Uterus (tissue), 4 donors: ENCODE data around the gene CDK6. TPM values are rescaled to one million over a fixed set of nuclear protein-coding genes. Genes with fewer than 3 reads are reported as not detected.

Experiments
- DNase-seq, 2 donors: peaks; one replicate each; pipeline ENCODE4 v3.0.0-alpha.2; 2019 to 2020
- H3K27ac ChIP-seq, 2 donors: fragments of 200-600 bp; sonication (generic); 1 replicate in 1 of 2; 2 replicates in 1 of 2; pipeline ENCODE4 v1.5.1; 2016 to 2018
- H3K27me3 ChIP-seq, 2 donors: fragments of 200-600 bp; sonication (generic); one replicate each; pipeline ENCODE4 v1.5.1; 2018 to 2019; ENCODE audit warnings: control low read depth in 1 of 2
- H3K36me3 ChIP-seq, 2 donors: fragments of 200-600 bp; sonication (generic); one replicate each; pipeline ENCODE4 v1.5.1; 2019; ENCODE audit warnings: control low read depth in 1 of 2
- H3K4me1 ChIP-seq, 2 donors: fragments of 200-600 bp; sonication (generic); one replicate each; pipeline ENCODE4 v1.5.1; 2018 to 2019; ENCODE audit warnings: control low read depth in 1 of 2
- H3K4me3 ChIP-seq, 2 donors: fragments of 200-600 bp; sonication (generic); 1 replicate in 1 of 2; 2 replicates in 1 of 2; pipeline ENCODE4 v1.5.1; 2018 to 2019; ENCODE audit warnings: mild to moderate bottlenecking in 1 of 2
- H3K9me3 ChIP-seq, 2 donors: fragments of 200-600 bp; sonication (generic); one replicate each; pipeline ENCODE4 v1.5.1; 2019; ENCODE audit warnings: control low read depth in 1 of 2
- CTCF ChIP-seq, 4 experiments: fragments of 200-600 bp in 2 of 4; fragments of 450-650 bp in 2 of 4; sonication (generic) in 2 of 4; IDR thresholded peaks; one replicate each; pipeline ENCODE4 v1.5.1; 2016 to 2019; ENCODE audit warnings: antibody characterized with exemption in 4 of 4, mild to moderate bottlenecking in 2 of 4, moderate library complexity in 1 of 4
- POLR2A ChIP-seq, 2 donors: fragments of 450-650 bp; IDR thresholded peaks; one replicate each; pipeline ENCODE4 v1.6.1; 2016; ENCODE audit warnings: antibody characterized with exemption in 2 of 2, mild to moderate bottlenecking in 1 of 2, moderate library complexity in 1 of 2
- intact Hi-C: fragments of 100-400 bp; cut with DNase I; formaldehyde crosslinking; loops from one replicate; pipeline ENCODE4 v1.15.1; 2023; ENCODE audit warnings: low total_unique reads
- total RNA-seq, 4 donors: library from RNA; depleted of rRNA in 3 of 4; stranded (reverse); fragments of >200 nt in 3 of 4; gene quantifications; one replicate each; pipeline versions ENCODE4 v1.1.0 to v1.2.4, GENCODE V29; 2014 to 2023
- donor health status: DM: yes; HTN: yes; CAD: no.

CDK6 gene
- total RNA-seq, 4 donors from 2014 or later = 5.9 to 117 (median 15.2) TPM

GRCh38 chr7:92723205-92723604, 113.2 kb downstream of the CDK6 start:
- Histone ChIP-seq H3K4me1 (no peaks in the 10 kb centered on the region), H3K36me3 (no peaks in the 10 kb centered on the region), H3K4me3 (no peak overlapping the region), H3K27me3 (no peaks in the 10 kb centered on the region), H3K27ac (no peak overlapping the region), H3K9me3 (no peaks in the 10 kb centered on the region)
- TF ChIP-seq CTCF (IDR thresholded peaks at IDR 0.05) (no peak), POLR2A (IDR thresholded peaks at IDR 0.05) (no peak)
- DNase-seq = no peak
- intact Hi-C loops = no loop called here

- H3K4me1 ChIP-seq = no peaks in the 10 kb centered on the region
- no peak for DNase-seq
- intact Hi-C loops = no loop called here
- no peaks in the 10 kb centered on the region for H3K36me3 ChIP-seq
- TF ChIP-seq POLR2A (IDR thresholded peaks at IDR 0.05) = no peak
- no peak for TF ChIP-seq CTCF (IDR thresholded peaks at IDR 0.05)
- H3K9me3 ChIP-seq = no peaks in the 10 kb centered on the region
- H3K27ac ChIP-seq = no peak overlapping the region
- no peaks in the 10 kb centered on the region for H3K27me3 ChIP-seq
- H3K4me3 ChIP-seq = no peak overlapping the region
These were observed 113.8 kb downstream of the CDK6 start for GRCh38 chr7:92722541-92722940.

- intact Hi-C loops = no loop called here
- H3K9me3 ChIP-seq = no peaks in the 10 kb centered on the region
- H3K36me3 ChIP-seq = no peaks in the 10 kb centered on the region
- TF ChIP-seq POLR2A (IDR thresholded peaks at IDR 0.05) (no peak), CTCF (IDR thresholded peaks at IDR 0.05) (no peak)
- H3K4me3 ChIP-seq = no peak overlapping the region
- no peak for DNase-seq
- H3K4me1 ChIP-seq = no peaks in the 10 kb centered on the region
- no peak overlapping the region for H3K27ac ChIP-seq
- H3K27me3 ChIP-seq = no peaks in the 10 kb centered on the region
These were observed 115.6 kb downstream of the CDK6 start for GRCh38 chr7:92720604-92721350.

- intact Hi-C loops = no loop called here
- H3K27me3 ChIP-seq = no peaks in the 10 kb centered on the region
- H3K27ac ChIP-seq = peak overlapping the region; percentile 80 to 93
- TF ChIP-seq CTCF (IDR thresholded peaks at IDR 0.05) = no peak
- TF ChIP-seq POLR2A (IDR thresholded peaks at IDR 0.05) = no peak
- H3K9me3 ChIP-seq = no peaks in the 10 kb centered on the region
- H3K4me1 ChIP-seq = no peaks in the 10 kb centered on the region
- peak overlapping the region; percentile 28 to 40 for H3K4me3 ChIP-seq
- DNase-seq = peak; percentile 25 to 72
- H3K36me3 ChIP-seq = no peaks in the 10 kb centered on the region
These were observed 118.2 kb downstream of the CDK6 start for GRCh38 chr7:92717993-92718716.

GRCh38 chr7:92717623-92717992, 118.8 kb downstream of the CDK6 start:
- no peaks in the 10 kb centered on the region for H3K9me3 ChIP-seq
- peak overlapping the region; percentile 28 to 40 for H3K4me3 ChIP-seq
- intact Hi-C loops = no loop called here
- TF ChIP-seq CTCF (IDR thresholded peaks at IDR 0.05) (no peak), POLR2A (IDR thresholded peaks at IDR 0.05) (no peak)
- H3K36me3 ChIP-seq = no peaks in the 10 kb centered on the region
- H3K4me1 ChIP-seq = no peaks in the 10 kb centered on the region
- no peak for DNase-seq
- no peaks in the 10 kb centered on the region for H3K27me3 ChIP-seq
- H3K27ac ChIP-seq = peak overlapping the region; percentile 80 to 93
